Neural cell (in vitro differentiated cells): ENCODE results near the gene MGAT4A. TPM values are rescaled to one million over a fixed set of nuclear protein-coding genes. Genes with fewer than 3 reads are reported as not detected.

ENCODE experiments used
- H2AFZ ChIP-seq: fragments of 200-600, 300-800 bp; sonication (generic), shearing (Covaris generic); 2 replicates; pipeline ENCODE4 v1.6.0; 2014; ENCODE audit warnings: low read depth, mild to moderate bottlenecking, antibody characterized with exemption, low read length, moderate library complexity
- H3F3A ChIP-seq: fragments of 200-600 bp; shearing (Covaris generic); 2 replicates; pipeline ENCODE4 v1.6.1; 2016; ENCODE audit warnings: mild to moderate bottlenecking, moderate library complexity, mixed read lengths, antibody characterized with exemption, low read length; ENCODE audit not compliant: insufficient read depth, poor library complexity, severe bottlenecking
- H3K27ac ChIP-seq: fragments of 200-600, 300-800 bp; sonication (generic), shearing (Covaris generic); 2 replicates; pipeline ENCODE4 v1.5.1; 2014; ENCODE audit warnings: mild to moderate bottlenecking, low read length, moderate library complexity
- H3K27me3 ChIP-seq: fragments of 300-800, 200-600 bp; sonication (generic), shearing (Covaris generic); 2 replicates; pipeline ENCODE4 v1.6.0; 2014; ENCODE audit warnings: mild to moderate bottlenecking, low read depth, low read length, moderate library complexity; ENCODE audit not compliant: insufficient read depth
- H3K36me3 ChIP-seq: fragments of 300-800, 200-600 bp; sonication (generic), shearing (Covaris generic); 2 replicates; pipeline ENCODE4 v1.5.1; 2014; ENCODE audit warnings: mild to moderate bottlenecking, antibody characterized with exemption, low read length, moderate library complexity; ENCODE audit not compliant: insufficient read depth
- H3K4me2 ChIP-seq: fragments of 300-800, 200-600 bp; sonication (generic), shearing (Covaris generic); 2 replicates; pipeline ENCODE4 v1.6.0; 2014; ENCODE audit warnings: mild to moderate bottlenecking, low read length
- H3K4me3 ChIP-seq: fragments of 300-800, 200-600 bp; sonication (generic), shearing (Covaris generic); 2 replicates; pipeline ENCODE4 v1.5.1; 2014; ENCODE audit warnings: mild to moderate bottlenecking, low read length, moderate library complexity
- H3K79me2 ChIP-seq: fragments of 200-600 bp; shearing (Covaris generic); replicated peaks from 2 replicates; pipeline ENCODE4 v1.6.0; 2014; ENCODE audit warnings: mild to moderate bottlenecking, low read length, moderate library complexity; ENCODE audit not compliant: insufficient read depth
- H3K9ac ChIP-seq: fragments of 300-800, 200-600 bp; sonication (generic), shearing (Covaris generic); 2 replicates; pipeline ENCODE4 v1.6.1; 2016; ENCODE audit warnings: mild to moderate bottlenecking, low read length, mixed read lengths
- H3K9me2 ChIP-seq: fragments of 200-600 bp; shearing (Covaris generic); 2 replicates; pipeline ENCODE4 v1.6.1; 2016; ENCODE audit warnings: mild to moderate bottlenecking, low read length, mixed read lengths; ENCODE audit not compliant: insufficient read depth
- H3K9me3 ChIP-seq: fragments of 200-600, 300-800 bp; sonication (generic), shearing (Covaris generic); 2 replicates; pipeline ENCODE4 v1.6.1; 2016; ENCODE audit warnings: mild to moderate bottlenecking, mixed run types, low read length, moderate library complexity, mixed read lengths
- H4K20me1 ChIP-seq: fragments of 200-600 bp; shearing (Covaris generic); 2 replicates; pipeline ENCODE4 v1.6.1; 2016; ENCODE audit warnings: mild to moderate bottlenecking, mixed run types; ENCODE audit not compliant: insufficient read depth
- CTCF ChIP-seq: fragments of 450-650 bp; IDR thresholded peaks from 2 replicates; pipeline ENCODE4 v1.5.1; 2014; ENCODE audit warnings: antibody characterized with exemption, mild to moderate bottlenecking, moderate library complexity; ENCODE audit not compliant: poor library complexity, severe bottlenecking
- EP300 ChIP-seq: fragments of 450-650 bp; conservative IDR thresholded peaks from 2 replicates; pipeline ENCODE4 v1.6.1; 2014; ENCODE audit warnings: antibody characterized with exemption, mild to moderate bottlenecking, moderate library complexity; ENCODE audit not compliant: poor library complexity, severe bottlenecking
- EZH2 ChIP-seq: fragments of 200-600, 300-800 bp; shearing (Covaris generic), sonication (generic); IDR thresholded peaks from 2 replicates; pipeline ENCODE4 v1.6.1; 2014; ENCODE audit warnings: antibody characterized with exemption, low read length, borderline replicate concordance, mild to moderate bottlenecking; ENCODE audit not compliant: insufficient read depth, poor library complexity, severe bottlenecking
- MXI1 ChIP-seq: fragments of 450-650 bp; conservative IDR thresholded peaks from 2 replicates; pipeline ENCODE4 v1.6.1; 2014; ENCODE audit warnings: antibody characterized with exemption, mild to moderate bottlenecking; ENCODE audit not compliant: poor library complexity, severe bottlenecking
- POLR2AphosphoS5 ChIP-seq: IDR thresholded peaks from 2 replicates; pipeline ENCODE4 v1.6.1; 2012
- RAD21 ChIP-seq: fragments of 450-650 bp; conservative IDR thresholded peaks from 2 replicates; pipeline ENCODE4 v1.6.1; 2014; ENCODE audit warnings: antibody characterized with exemption, mild to moderate bottlenecking, moderate library complexity
- REST ChIP-seq: IDR thresholded peaks from 2 replicates; pipeline ENCODE4 v1.6.1; 2012; ENCODE audit warnings: borderline replicate concordance
- SMC3 ChIP-seq: fragments of 450-650 bp; conservative IDR thresholded peaks from 2 replicates; pipeline ENCODE4 v1.6.1; 2014; ENCODE audit warnings: antibody characterized with exemption, mild to moderate bottlenecking, moderate library complexity; ENCODE audit not compliant: poor library complexity
- TAF1 ChIP-seq: IDR thresholded peaks from 2 replicates; pipeline ENCODE4 v1.6.1; 2012; ENCODE audit warnings: low read depth
- polyA plus RNA-seq: library from polyadenylated mRNA; depleted of rRNA; stranded (reverse); fragments of >200 nt; gene quantifications from 2 replicates; pipeline ENCODE4 v1.2.3, GENCODE V29; 2014

The MGAT4A gene
- polyA plus RNA-seq, 1 donor from 2014 or later, result 54.8 TPM

- Histone ChIP-seq H3K36me3 (no peaks in the 10 kb centered on the region), H3K27me3 (no peaks in the 10 kb centered on the region), H3K9ac (no peak overlapping the region), H4K20me1 (no peaks in the 10 kb centered on the region), H2AFZ (no peak overlapping the region), H3K4me3 (no peak overlapping the region), H3K27ac (no peak overlapping the region), H3K4me2 (no peak overlapping the region), H3K9me2 (no peaks in the 10 kb centered on the region), H3F3A (no peaks in the 10 kb centered on the region), H3K9me3 (no peaks in the 10 kb centered on the region), H3K79me2 (no peaks in the 10 kb centered on the region)
- TF ChIP-seq EP300, result no peak
- TF ChIP-seq SMC3, result no peak
- TF ChIP-seq POLR2AphosphoS5, result no peak
- no peak for TF ChIP-seq EZH2
- TF ChIP-seq REST, result no peak
- no peak for TF ChIP-seq CTCF
- TF ChIP-seq MXI1, result no peak
- no peak for TF ChIP-seq RAD21
- TF ChIP-seq TAF1, result no peak
Measured at GRCh38 chr2:98583276-98583675, 147.7 kb downstream of the MGAT4A start.

- Histone ChIP-seq H3K79me2 (no peaks in the 10 kb centered on the region), H3K9me3 (no peaks in the 10 kb centered on the region), H4K20me1 (no peaks in the 10 kb centered on the region), H3K27me3 (no peaks in the 10 kb centered on the region), H3K4me3 (no peak overlapping the region), H3K9ac (no peak overlapping the region), H3K36me3 (no peaks in the 10 kb centered on the region), H3F3A (no peaks in the 10 kb centered on the region), H3K4me2 (no peak overlapping the region), H3K9me2 (no peaks in the 10 kb centered on the region), H2AFZ (no peak overlapping the region), H3K27ac (no peak overlapping the region)
- no peak for TF ChIP-seq POLR2AphosphoS5
- TF ChIP-seq TAF1, result no peak
- no peak for TF ChIP-seq EP300
- TF ChIP-seq SMC3, result no peak
- no peak for TF ChIP-seq RAD21
- no peak for TF ChIP-seq CTCF
- TF ChIP-seq EZH2, result no peak
- TF ChIP-seq REST, result no peak
- TF ChIP-seq MXI1, result no peak
Measured at GRCh38 chr2:98582523-98582922, 148.4 kb downstream of the MGAT4A start.
